Measurements from ENCODE around the gene C1QTNF7.

Gene C1QTNF7

DNA sequence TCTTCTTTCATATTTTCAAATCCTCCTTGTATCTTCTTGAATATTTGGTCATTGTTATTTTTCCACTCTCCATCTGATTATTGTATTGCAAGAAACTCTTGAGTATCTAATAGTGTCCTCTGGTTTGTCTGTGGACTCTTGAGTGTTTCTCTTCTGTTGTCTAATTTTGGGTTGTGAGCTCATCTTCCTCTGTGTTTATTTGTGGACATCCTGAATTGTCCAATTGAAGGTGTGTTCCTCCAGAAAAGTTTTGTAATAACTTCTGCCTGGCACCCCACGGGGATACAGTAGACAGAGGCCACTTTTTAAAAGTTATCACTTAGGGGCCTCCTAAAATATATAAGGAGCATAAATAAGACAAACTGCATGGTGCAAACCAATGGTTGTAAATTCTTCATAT, 38.8 kb downstream of the C1QTNF7 start:
- no peak for DNase-seq

DNA sequence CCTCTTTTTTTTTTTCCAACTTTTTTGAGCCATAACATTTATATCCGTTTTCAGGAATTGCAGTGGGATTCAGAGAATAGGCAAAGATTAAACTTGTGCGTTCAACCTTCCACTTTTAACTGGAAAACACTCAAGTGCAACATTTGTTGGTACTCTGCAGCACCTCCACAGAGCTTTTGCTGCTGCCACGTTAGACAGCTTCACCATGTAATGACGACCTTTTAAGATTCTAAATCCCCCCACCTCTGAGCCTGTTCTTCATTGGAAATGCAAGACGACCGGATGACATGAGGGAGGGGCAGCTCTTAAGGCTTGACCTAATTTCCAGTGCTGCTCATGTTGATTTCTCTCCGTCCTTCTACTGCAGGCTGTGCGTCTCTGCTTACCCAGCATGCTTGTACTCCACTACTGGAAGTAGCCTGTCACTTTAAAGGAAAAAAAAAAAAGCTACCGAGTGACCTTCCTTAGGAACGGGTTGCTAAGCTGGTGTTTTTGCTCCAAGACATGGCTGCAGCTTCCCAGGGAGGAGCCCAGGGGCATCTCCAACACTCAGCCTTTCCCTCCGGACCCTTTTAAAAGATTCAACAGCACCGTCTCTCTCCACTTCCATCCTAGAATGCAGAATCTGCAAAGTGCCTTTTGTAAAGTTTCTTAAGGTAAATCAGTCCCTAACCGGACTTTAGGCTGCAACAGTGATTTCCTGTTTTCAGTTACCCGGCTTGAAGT, 41.7 kb downstream of the C1QTNF7 start, which contains the start of gene CC2D2A:
Gene CC2D2A (plus strand): TSS at position 481 of the 726 bp plus-strand sequence. CDS start 6,051 bp downstream, outside the sequence.
- no peak for DNase-seq

- no peak for DNase-seq
Observed at GRCh38 chr4:15470128-15470475, 42.3 kb downstream of the C1QTNF7 start.

- no peak for DNase-seq
Observed at GRCh38 chr4:15476396-15476795, 48.6 kb downstream of the C1QTNF7 start.

DNA sequence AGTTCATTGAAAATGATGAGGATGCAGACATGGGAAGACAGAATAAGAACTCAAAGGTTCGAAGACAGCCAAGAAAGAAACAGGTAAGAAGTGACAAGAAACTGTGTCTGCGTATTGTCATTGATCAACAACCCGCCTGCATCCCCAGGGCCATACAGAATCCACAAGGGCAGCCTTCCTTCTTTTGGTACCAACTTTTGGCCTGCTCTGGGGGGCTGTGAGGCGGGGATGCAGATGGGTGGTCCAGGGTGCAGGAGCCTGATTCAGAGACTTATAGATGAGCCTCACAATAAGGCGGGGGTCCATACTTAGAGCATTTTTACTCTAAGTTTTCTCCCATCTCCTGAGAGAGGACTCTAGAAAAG, 50.9 kb downstream of the C1QTNF7 start:
- DNase-seq: no peak

DNA sequence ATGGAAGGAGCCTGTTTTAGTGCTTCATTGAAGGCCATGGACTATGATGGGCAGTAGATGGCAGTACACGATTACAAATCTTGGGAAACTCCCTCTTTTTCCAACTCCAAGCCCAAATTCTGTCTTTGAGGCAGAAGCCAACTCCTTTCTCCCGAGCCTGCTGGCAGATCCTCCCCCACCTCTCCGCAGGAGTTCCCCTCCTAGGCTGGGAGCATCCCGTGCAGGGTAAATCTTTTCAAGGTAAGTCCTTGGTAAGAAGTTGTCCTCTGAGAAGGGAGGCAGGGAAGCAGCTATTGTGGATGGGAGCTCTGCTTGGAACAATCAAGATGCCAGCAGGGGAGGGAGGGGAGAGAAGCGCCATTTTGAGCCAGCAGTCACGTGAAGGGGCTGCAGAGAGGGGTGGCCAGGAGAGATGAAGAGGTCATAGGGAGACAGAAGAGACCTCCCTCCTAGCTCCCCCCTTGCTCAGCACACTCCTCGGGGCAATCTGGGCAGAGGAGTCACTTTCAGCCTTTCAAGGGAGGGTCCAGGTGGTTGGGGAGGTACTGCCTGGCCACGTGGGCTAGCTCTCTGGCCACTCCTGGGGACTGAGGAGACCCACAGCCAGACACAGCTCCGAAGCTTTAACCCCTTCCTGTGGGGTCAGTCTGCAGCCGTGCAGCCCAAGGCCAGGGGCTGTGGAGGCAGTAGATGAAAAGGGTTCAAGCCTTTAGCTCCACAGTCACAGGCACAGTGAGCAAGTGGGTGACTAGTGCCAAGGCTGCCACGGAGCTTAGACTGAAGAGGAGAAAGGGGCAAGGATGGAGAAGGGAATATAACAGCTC, 51.5 kb downstream of the C1QTNF7 start:
- peak; percentile 7 for DNase-seq

DNA sequence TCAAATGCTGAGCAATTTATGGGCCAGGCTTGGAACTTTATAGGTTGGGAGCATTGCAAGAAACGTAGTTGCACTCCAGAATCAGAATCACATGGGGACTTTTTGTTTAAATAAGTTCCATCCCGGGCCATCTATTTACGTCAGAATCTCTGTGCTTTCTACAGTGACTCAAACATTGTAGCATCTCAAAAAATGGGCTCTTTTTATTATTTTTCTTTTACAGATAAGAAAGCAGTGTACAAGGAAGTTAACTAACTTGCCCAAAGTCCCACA, 52.0 kb downstream of the C1QTNF7 start:
- DNase-seq: no peak

GRCh38 chr4:15481961-15482745, 54.3 kb downstream of the C1QTNF7 start:
- DNase-seq: no peak

DNA sequence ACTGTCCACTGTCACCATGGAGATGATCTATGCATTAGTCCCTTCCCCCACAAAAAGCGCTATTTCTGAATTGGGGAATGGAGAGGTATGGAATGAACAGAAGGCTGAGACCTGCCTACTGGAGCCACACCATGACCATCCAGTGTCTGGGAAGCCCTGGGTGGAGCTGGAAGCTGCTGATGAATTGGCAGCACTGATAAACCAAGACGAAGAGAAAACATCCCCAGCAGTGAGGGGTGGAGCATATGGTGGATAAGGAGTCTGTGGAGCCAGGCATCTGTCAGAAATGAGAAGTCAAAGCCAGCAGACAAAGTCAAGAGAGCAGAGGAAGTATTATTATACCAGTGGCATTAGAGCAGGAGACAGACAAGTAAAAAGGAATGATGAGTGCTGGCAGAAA, 55.0 kb downstream of the C1QTNF7 start:
- no peak for DNase-seq

GRCh38 chr4:15488136-15488535, 60.3 kb downstream of the C1QTNF7 start:
- DNase-seq: no peak

- no peak for DNase-seq
Observed at GRCh38 chr4:15488658-15489470, 61.0 kb downstream of the C1QTNF7 start.

DNA sequence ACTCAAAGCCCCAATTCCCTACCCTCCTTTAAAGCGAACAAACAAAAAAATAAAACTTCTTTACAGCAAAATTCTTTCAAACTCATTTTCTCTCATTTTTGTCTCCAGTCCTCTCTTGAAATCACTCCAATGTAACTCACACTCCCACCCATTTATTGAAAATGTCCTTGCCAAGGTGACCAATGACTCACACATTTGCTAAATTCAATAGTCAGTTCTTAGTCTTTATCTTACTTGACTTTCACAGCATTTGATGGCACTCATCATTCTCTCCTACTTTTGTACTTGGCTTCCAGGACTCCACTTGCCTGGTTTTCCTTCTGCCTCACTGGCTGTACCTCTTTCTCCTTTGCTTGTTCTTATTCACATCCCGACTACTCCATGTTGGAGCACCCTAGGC, 61.7 kb downstream of the C1QTNF7 start:
- DNase-seq: no peak

DNA sequence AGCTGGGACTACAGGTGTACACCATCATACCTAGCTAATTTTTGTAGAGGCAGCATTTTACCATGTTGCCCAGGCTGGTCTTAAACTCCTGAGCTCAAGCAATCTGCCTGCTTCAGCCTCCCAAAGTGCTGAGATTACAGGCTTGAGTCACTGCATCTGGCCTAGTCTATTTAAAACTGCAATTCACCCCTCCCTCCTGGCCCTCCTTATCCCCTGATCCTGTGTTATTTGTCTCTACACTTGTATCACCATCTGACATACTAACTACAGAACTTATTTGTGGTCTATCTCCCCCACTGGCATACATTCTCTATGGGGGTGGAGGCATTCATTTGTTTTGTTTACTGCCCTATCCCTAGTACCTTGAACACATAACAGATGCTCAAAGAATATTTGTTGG, 65.6 kb downstream of the C1QTNF7 start:
- DNase-seq: no peak

DNA sequence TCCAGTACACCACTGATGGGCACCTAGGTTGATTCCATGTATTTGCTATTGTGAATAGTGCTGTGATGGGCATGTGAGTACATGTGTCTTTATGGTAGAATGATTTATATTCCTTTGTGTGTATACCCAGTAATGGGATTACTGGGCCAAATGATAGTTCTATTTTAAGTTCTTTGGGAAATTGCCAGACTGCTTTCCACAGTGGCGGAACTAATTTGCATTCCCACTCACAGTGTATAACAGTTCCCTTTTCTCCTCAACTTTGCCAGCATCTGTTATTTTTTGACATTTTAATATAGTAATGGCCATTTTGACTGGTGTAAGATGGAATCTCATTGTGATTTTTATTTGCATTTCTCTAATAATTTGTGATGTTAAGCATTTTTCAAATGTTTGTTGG, 67.8 kb downstream of the C1QTNF7 start:
- DNase-seq: no peak
